CD4-positive, alpha-beta T cell treated with Interleukin-6 for 4 hours (primary cell): ENCODE results near the gene GIMAP8.

ENCODE experiments used
- DNase-seq: peaks from one replicate; pipeline ENCODE4 v3.0.0-alpha.2; 2020; ENCODE audit warnings: mixed read lengths

Gene GIMAP8

DNA sequence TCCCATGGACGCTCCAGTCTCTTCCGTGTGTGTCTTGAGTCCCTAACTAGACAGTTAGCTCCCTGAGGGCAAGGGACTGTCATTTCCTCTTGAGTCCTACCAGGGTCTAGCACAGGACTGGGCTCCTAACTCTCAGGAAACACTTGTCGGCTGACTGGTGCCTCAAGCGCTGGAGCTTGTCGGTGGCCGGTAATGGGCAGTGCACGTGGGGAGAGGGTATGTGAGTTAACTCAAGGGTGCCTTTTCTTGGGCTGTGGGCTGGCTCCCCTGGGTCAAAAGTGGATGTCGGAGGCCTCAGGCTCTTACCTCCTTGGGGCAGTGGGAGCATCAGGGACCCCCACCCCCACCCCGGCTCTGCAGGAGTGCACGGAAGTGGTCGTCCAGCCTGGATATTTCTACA lies 38.4 kb upstream of the GIMAP8 start:
- DNase-seq = no peak

DNA sequence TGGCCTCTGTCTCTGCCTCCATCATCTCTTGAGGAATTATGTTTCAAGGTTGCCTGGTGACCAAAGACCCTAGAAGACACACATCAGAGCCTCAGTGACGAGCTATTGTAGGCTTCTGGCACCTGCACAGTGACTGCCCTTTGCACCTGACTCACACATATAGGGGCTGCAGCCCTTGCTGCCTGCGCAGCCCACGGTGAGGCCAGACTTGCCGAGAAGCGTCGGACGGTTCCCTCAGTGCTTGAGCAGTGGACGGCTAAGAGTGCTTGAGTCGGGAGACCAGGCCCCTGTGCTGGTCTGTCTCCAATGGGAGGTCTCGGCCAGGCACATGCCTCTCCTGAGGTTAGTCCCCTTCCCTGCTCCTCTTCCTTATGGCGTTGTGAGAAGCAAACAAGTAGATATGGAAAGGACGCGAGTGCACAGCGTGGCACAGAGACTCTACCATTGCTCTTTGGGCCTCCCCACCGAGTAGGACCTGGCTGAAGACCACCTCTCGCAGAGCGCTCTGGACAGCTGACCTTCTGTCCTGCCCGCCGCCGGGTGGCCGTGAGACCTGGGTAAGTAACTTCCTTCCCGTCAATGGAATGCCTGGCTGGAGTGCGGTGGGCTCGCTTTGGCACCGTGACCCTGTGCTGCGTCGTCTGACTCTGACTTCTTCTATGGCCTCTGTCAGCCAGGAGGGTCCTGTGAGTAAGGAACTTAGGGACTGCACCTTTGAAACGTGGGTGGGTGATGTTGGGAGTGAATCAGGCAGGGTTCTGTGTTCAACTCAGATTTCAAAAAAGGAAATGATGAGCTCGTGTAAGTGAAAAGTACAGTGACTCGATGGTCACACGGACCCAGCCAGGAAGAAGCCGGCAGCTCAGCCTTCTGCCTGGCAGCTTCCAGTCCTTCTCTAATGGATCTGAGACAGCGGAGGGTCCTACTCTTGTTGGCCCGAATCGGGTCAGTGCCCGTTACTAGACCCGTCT lies 37.6 kb upstream of the GIMAP8 start:
- DNase-seq = no peak

- DNase-seq = no peak
Observed at GRCh38 chr7:150413640-150414081, 36.8 kb upstream of the GIMAP8 start.

- DNase-seq = no peak
Observed at GRCh38 chr7:150415161-150416153, 35.0 kb upstream of the GIMAP8 start.

DNA sequence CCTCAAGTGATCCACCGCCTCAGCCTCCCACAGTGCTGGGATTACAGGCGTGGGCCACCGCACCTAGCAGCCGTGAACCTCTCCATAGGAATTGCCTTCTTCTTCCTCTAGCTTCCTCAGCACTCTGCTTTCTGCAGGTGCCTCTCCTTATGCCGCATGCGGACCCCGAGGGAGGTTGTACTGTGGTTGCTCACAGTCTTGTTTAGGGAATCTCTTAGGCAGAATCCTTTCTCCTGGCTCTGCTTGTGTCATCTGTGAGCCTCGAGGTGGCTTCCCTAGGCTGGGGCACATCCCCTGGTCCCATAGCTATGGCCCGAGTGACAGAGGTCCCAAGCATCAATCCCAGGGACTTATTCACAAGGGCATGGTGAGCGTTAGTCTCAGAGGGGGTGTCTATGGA lies 33.2 kb upstream of the GIMAP8 start:
- DNase-seq = no peak

GRCh38 chr7:150417863-150418262 lies 32.6 kb upstream of the GIMAP8 start:
- no peak for DNase-seq

GRCh38 chr7:150420242-150420641 lies 30.2 kb upstream of the GIMAP8 start:
- DNase-seq = no peak

DNA sequence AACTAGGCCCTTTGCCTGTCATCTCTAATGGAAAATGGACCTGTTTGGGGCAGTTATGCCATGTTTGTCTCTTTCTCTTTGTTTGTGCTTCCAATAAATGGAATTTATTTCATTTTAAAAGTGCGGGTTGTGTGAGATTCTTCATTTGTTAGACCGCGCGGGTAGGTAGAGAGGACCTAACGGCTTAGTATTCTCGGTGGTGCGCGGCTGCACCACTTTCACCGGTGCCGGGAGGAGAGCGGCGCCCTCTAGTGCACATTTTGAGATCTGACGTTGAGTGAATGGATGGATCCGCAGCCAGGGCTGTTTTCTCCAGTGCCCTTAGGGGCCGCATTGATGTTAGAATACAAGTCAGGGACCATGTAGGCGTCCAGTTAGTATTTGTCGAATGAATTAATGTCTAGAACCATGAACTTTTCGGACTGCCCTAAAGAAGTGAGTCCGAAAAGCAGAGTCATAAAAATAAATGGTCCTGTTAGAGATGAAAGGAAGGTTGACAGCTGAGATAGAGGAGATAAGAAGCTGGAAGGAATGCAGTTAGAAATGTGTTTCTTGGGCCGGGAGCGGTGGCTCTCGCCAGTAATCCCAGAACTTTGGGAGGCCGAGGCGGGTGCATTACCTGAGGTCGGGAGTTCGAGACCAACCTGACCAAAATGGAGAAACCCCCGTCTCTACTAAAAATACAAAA lies 29.3 kb upstream of the GIMAP8 start:
- peak; percentile 92 for DNase-seq

GRCh38 chr7:150421831-150422230 lies 28.6 kb upstream of the GIMAP8 start:
- no peak for DNase-seq

- DNase-seq = no peak
Observed at GRCh38 chr7:150425670-150426069, 24.8 kb upstream of the GIMAP8 start.

DNA sequence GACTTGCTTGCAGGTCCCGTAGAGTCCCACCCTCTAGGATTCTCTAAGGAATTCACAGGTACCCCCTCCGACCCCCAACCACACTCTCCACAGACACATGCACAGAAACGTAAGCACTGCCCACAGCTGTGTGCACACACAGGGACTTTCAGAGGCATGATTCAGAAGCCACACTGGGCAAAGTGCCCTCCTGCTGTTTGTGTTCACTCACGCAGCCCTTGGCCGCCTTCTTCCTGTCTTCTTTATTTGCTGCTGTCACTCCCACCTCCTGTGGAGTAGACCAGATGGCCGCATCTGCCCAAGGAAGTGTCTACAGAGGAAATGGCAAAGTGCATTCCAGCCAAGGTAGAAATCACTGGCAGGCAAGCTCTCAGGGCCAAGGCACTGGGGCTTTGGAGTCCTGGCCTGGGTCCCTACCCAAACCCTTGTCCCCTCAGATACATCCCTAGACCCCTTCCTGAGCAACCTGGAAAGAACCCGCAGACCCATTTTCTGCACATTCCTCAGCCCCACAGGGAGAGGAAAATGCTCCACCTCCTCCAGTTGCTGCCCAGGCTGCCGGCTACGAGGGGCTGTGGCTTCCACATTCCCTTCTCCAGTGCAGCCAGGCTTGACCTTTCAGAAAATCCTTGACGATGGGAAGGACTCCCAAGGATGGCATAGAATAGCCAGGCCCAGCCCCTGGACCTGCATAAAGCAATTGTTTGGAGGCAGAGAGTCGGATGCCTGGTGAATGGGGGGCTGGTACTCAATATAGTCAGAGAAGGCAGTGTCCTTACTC lies 21.6 kb upstream of the GIMAP8 start:
- no peak for DNase-seq

DNA sequence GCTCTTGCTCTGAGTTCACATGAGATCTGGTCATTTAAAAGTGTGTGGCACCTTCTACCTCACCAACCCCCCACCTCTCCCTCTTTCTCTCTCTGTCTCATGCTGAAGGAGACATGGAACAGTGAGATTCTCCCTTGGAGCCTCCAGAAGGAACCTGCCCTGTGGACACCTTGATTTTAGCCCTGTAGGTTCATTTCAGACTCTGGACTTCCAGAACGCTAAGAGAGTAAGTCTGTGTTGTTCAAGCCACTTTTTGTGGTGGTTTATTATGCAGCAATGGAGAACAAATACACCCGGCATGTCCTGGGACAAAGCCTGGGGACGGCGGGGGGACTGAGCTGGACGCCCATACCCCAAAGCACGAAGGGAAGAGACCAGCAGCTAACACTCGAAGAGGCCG lies 20.7 kb upstream of the GIMAP8 start:
- DNase-seq = no peak

- no peak for DNase-seq
Observed at GRCh38 chr7:150430465-150431085, 19.9 kb upstream of the GIMAP8 start.

DNA sequence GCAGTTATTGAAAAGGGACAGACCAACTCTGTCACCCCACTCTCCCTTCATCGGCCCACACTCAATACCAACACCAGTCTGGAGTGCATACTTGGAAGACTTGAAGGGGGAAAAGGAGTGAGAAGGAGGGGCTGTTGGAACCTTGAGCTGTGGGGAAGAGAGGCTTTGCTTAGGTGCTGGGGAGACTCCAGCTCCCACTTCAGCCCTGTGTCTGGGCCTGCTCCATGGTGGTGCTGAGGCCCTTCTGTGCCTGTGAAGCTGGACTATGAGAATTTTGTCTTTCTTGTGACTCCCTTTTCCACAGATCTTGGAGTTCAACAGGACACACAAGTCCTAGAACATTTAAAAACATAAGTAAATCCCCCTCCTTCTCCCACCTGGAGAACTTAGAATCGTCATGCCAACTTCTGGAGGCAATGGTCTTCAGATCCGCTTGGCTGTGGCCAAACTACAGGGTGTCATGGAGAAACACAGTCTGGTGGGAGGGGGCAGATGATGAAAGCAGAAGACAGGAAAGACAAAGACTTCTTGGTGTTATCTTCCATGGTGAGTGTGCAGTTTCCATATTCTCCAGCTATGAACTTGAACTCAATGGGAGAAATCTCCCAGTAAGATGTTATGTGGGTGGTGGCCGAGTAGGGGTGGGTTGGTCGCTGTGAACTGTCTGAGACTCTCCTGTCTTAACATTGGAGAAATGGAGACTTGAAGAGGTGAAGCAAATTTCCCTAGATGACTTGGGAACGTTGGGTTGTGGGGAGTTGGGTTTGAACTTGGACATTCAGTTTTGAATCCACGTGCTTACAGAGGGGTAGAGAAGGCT lies 18.4 kb upstream of the GIMAP8 start:
- no peak for DNase-seq

DNA sequence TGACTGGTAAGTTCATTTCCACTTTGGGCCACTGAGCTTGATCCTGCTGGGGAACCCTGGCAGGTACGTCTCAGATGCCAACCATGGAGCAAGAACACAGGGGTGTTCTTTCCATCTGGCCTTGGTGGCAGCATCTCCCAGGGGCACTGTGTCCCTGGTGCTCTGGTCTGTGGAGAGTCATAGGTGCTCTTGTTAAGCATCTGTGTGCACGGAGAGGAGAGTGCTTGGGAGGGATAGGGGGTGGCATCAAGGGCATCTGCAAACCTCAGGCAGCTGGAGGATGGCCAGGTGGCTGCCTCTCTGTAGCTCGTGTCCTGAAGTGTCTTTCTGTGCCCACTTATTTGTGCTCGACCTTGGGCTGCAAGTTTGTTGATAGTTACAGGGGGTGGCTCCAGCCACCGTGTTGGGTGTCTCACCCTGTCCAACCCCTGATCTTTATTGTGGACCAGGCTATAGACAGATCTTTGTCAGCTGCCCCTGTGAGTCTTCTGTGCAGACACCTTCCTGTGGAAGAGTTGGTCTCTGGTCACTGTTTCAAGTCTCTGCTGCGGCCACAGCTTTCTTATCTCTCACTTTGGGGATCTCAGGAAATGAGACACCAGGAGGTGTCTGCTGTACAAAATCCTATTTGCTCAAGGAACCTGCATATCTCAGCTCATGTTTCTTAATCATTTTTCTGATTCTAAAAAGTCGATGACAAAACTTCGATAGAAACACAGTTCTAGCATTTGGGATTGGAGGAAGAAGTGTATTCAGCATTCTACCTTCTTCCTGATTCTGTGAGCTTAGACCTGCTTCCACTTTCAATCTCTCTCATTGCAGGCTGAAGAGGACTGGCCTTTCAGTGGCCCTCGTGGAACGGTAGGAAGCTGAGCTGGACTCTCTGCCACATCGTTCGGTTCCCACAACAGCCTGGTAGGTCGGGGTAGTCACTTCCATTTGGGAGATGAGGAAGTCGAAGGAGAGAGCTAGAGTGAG lies 17.2 kb upstream of the GIMAP8 start:
- DNase-seq = no peak

DNA sequence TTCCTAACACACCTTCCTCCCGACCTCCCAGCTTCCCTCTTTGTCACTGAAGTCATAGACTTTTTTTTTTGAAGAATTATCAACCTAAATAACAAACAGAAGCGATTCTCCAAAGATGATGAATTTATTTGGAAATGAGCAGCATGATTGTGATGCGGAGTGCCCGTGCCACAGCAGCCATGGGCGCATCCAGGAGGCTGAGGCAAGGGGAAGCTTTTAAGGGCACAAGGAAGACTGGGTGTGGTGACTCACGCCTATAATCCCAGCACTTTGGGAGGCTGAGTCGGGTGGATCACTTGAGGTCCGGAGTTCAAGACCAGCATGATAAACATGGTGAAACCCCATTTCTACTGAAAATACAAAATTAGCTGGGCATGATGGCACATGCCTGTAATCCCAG lies 16.2 kb upstream of the GIMAP8 start:
- DNase-seq = no peak

DNA sequence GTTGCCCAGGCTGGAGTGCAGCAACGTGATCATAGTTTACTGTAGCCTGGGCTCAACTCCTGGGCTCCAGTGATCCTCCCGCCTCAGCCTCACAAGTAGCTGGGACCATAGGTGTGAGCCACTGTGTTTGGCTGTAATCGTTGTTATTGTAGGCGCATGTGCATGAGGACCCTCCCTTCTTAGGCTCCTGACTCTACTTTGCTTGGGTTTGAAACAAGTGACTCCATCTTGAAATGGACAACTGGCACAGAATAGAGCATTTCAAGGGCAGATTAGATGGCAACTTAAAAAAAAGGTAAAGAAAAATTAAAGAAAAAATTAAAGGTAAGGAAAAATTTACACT lies 15.4 kb upstream of the GIMAP8 start:
- no peak for DNase-seq

DNA sequence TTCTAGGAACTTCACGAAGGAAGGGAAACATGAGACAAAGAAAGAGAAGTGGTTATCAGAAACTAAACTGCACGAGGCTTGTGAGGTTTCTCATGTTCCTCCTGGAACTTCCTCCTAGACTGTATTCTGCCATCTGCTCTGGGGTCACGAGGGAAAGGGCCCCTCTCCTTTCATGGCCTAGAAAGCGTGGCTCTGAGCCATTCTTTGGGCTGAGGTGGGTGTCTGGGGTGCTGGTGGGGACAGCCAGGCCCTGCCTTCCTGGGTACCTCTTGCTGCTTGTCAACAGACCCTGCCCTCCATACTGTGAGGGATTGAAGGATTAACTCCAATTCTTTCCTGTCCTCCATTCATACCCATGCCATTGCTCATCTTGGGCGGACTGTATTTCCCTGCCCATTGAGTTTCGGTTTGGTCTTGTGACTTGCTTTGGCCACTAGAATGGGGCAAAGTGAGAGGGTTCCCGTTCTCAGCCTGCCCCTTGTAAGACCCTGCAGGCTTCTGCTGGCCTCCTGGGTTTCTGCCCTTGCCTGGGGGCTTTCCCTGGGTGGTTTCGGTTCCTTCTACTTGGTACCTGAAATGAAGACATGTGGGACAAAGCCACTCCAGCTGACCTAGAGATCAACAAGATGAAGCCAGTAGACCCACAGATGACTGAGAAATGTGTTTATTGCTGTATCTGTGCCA lies 14.9 kb upstream of the GIMAP8 start:
- no peak for DNase-seq

- no peak for DNase-seq
Observed at GRCh38 chr7:150439967-150440366, 10.5 kb upstream of the GIMAP8 start.
